ENCODE measurements around the gene TARS2.

The TARS2 gene

DNA sequence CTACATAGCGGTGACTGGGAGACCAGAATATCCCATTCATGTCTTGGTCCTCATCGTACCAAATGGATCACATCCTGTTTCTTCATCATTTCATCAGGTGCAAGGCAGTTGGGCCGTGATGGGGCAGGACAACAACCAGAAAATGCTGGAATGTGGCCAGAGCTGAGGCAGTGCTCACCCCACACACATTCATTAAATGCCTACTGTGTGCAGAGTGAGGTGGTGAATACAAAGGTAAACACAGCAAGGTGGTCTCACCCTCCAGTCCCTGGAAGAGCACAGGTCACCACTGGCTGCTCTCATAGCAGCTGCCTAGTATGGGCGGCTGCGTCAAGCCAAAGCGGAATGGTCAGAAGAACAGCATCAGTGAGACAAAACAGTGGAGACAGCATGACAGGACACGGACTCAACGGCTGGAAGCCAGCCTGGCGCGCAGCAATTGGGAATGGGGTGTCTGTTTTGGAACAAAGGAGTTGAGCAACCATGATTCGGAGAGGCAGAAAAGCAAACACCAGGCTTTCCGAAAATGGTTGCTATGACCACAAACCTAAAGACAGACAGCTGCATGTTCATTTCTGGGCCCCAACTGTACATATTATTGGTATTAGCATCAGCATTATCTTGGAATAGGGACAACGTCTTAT lies 56.4 kb downstream of the TARS2 start:
- DNase-seq, result no peak

DNA sequence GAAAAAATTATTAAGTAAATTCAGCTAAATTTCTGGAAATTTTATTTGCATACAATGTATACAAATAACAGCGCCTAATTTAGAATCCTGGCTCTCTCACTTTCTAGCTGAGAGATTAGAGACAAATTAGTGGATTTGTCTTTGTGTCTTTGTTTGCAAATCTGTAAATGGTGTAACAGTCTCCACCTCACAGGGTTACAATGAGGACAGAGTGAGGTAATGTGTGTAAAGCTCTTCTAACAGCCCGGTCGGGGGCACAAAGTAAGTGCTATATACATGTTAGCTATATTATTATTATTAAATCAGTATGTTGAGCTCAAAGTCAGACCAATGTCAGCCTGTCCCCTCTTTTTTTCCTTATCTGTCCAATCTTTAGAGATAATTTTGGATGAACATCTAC lies 57.0 kb downstream of the TARS2 start:
- no peak for DNase-seq

DNA sequence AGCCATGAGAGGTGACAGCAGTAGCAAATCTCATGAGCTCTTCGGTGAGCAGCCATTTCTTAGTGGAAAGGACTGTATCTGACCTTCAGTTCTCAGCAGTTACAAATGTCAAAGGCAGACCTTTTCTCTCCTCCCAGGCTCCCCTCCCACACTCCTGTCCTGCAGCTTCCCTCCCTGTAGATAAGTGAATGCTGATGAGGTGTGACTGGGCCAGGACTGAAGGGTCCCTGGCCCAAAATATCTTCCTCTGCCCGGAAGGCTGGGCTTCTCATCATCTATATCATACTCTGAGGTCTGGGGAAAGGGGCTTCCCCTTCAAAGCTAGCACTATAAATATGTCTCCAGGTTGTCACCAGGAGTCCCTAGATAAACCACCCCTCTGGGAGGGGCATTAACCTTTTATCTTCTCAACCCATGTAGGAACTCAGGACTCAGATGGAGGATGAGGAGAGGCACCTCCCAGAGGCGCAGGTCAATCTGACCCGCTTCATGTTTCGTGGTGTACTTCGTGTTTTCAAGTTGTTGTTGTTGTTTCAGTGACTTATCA lies 58.3 kb downstream of the TARS2 start:
- no peak for DNase-seq

DNA sequence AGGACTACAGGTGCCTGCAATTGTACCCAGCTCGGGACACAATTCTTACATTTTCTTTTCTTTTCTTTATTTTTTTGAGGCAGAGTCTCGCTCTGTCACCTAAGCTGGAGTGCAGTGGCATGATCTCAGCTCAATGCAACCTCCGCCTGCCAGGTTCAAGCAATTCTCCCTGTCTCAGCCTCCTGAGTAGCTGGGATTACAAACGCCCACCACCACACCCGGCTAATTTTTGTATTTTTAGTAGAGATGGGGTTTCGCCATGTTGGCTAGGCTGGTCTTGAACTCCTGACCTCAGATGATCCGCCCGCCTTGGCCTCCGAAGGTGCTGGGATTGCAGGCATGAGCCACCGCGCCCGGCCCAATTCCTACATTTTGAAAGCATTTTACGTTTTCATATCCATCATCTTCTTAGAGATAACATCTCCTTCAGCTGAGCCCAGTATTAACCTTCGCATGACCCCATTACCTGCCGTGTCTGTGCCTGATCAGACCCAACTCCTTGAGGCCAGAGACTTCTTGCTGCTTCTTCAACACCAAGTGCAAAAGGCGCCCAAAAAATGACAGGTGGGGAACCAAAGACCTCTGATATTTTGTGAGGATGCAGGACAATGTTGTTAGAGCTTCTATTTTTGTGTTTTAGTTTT lies 59.2 kb downstream of the TARS2 start:
- no peak for DNase-seq

DNA sequence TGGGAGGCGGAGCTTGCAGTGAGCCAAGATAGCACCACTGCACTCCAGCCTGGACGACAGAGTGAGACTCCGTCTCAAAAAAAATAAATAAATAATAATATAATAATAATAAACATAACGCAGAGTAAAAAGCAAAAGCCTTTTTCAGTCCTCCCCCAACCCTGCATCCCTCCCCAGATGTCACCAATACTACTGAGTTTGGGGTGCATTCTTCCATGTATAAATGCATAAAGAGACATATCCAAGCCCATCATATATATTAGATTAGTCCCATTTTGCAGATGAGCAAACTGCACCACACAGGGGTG lies 61.1 kb downstream of the TARS2 start:
- DNase-seq, result no peak

DNA sequence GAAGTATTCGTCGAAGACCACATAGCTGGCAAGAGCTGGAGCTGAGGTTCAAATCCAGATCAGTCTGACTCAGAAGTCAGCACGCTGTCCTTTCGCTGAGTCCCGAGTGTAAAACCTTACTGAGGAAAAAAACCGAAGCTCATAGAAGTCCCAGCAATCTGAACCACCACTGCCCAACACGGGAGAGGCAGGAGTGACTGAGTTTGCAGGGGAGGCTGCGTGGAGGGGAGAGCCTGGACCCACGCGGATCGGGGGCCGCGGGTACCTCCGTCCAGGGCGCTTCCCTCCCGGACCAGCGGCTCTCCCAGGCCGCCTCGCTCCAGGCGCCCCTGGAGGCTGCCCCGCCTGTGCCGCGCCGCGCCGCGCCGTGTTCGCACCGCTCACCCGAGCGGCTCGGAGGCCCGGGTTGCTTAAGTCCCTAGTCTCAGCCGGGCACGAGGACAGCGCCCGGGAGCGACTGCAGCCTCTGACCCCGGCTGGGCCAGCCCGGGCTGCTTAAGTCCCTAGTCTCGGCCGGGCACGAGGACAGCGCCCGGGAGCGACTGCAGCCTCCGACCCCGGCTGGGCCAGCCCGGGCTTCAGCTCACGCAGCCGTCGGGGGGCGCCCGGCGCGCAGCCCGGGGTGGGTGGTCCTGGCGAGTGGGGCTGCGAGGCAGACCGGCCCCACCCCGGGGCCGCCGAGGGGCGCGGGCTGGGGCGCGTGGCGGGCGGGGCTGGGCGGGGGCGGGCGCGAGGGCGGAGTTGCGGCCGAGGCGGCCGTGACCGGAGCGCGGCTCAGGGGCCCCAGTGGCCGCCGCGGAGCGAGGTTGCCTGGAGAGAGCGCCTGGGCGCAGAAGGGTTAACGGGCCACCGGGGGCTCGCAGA lies 61.6 kb downstream of the TARS2 start, which contains the start of gene ADAMTSL4:
Gene ADAMTSL4, plus strand, starts transcription at position 777 of the 864 bp plus-strand sequence. CDS start 2,881 bp downstream, outside the sequence.
- DNase-seq, result no peak

DNA sequence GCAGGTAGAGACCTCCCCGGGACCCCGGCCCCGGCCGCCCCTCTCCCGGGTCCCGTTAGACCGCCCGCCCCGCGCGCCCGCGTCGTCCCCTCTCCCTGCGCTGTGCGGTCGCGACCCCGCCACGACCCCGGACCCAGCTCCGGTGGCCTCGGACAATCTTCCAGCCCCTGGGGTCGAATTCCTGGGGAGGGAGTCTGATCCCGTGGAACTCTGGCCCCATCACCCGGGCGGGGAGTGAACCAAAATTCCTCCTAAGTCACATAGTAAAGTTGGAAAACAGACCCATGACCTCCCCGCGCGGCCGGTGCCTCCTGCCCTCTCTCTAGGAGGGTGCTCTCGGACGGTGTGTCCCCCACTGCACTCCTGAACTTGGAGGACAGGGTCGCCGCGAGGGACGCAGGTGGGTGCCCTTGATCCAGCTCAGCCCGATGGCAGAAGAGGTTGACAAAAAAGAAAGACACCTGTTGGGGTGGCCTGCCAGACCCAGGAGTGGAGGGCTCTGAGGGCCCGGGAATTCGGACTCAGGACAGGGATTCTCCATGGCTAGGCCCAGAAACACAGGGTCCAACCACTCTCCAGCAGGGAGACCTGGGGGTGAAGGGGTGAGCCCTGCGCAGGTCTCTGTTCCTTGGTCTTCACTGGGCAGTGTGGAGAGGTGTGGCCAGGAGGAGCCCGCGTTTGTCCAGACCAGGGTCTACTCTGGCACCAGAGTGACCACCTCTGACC lies 62.4 kb downstream of the TARS2 start:
- DNase-seq, result no peak

DNA sequence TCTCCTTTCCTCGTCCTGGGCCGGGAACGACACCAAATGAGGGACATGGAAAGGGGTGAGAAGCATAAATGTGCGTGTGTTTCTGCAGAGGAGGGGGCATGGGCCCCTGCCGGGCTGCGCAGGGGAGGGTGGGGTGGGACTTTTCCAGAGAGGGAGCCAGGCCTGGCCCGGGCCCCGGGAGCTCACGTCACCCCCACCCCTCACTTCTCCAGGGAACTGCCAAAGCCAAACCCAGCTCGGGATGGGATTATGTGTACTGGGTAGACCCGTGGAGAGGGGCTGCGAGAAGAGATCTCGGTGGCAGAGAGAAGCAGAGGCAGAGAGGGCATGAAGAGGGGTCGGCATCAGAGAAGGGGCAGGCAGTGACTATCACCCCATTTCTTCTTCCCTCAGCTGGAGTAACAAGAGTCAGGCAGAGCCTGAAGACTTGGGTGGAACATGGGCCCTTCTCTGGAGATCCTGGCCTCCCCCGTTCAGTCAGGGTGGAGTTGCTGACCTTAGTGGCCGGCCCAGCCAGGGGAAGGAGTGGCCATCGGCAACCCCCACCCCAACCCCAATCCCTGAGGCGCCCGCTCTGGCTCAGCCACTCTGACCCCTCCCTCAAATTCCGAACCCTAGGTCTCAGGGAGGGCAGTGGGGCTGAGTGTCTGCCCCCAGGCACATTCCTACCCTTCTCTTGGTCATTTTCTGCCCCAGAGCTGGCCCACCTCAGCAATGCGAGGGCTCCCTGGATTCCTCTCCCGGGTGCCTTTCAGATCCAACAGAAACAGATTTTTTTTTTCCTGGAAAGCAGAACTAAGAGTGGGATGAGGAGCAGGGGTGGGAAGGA lies 63.2 kb downstream of the TARS2 start:
- DNase-seq, result no peak

DNA sequence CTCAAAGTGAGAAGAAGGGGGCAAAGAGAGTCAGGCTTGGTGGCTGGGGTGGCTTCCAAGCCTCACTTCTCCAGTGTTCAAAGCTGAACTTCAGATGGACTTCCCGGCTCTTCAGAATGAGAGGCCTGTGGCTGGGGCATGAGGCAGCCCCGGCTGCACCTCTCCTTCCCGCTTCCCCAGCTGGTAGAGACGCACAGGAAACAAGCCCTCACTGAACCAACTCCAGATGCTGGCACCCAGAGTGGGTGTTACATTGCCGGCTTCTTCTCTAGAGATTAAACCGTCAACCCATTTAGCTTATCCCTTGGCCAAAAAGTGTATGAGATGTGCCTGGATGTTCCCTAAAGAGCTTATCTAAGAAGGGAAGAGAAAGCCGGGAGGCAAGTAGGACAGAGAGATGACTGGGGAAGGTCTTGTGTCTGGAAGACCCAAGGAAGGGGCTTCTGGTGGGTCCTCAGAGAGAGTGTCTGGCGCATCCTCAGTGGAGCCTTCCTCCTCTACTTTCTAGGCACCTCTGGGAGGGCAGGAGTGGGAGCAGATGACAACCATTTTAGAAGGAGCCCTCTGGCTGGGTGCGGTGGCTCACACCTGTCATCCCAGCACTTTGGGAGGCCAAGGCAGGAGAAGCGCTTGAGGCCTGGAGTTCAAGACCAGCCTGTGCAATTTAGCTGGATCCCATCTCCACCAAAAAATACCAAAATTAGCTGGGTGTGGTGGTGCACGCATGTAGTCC lies 64.0 kb downstream of the TARS2 start:
- no peak for DNase-seq

DNA sequence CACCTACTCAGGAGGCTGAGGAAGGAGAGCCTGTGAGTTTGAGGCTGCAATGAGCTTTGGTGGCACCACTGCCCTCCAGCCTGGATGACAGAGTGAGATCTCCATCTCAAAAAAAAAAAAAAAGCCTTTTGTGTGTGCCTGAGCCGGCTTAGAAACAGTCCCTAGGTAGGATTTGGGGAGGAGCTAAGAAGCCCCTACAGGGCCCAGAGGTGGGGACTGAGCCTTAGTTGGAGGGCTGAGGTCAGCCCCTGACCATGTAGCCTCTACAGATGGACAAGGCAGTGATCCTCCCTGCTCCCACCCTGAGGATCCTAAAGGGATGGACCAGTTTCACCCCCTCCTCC lies 64.5 kb downstream of the TARS2 start:
- DNase-seq, result no peak

DNA sequence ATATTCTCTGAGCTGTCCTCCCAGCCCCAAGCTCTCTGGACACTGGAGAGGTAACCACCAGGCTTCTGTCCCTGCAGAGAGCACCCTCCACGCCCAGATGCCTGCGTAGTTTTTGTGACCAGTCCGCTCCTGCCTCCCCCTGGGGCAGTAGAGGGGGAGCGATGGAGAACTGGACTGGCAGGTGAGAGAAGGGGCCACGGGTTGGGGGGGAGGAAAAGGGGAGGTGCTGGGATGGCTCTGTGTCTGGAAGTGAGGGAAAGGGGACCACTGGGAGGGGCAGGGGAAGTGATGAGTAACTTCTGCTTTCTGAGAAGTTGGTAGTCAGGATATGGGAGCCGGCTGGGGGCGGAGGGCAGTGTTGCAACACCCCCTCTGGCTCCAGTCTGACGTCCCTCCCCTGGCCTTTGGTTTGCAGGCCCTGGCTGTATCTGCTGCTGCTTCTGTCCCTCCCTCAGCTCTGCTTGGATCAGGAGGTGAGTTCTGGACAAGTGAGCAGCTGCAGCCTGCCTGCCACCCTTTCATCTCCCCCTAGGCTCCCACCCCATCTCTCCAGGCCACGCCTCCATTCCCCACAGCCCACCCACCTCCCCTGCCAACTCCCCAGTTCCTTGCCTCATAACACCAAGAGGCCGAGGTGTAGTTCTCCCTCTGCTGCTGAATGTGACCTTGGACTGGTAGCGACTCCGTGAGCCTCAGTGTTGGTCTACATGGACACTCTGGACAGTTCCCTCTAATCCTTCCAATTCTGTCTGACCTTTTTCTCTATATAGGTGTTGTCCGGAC lies 65.1 kb downstream of the TARS2 start:
- DNase-seq, result no peak

DNA sequence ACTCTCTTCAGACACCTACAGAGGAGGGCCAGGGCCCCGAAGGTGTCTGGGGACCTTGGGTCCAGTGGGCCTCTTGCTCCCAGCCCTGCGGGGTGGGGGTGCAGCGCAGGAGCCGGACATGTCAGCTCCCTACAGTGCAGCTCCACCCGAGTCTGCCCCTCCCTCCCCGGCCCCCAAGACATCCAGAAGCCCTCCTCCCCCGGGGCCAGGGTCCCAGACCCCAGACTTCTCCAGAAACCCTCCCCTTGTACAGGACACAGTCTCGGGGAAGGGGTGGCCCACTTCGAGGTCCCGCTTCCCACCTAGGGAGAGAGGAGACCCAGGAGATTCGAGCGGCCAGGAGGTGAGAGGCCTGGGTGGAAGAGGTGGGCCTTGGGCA lies 65.7 kb downstream of the TARS2 start:
- no peak for DNase-seq

DNA sequence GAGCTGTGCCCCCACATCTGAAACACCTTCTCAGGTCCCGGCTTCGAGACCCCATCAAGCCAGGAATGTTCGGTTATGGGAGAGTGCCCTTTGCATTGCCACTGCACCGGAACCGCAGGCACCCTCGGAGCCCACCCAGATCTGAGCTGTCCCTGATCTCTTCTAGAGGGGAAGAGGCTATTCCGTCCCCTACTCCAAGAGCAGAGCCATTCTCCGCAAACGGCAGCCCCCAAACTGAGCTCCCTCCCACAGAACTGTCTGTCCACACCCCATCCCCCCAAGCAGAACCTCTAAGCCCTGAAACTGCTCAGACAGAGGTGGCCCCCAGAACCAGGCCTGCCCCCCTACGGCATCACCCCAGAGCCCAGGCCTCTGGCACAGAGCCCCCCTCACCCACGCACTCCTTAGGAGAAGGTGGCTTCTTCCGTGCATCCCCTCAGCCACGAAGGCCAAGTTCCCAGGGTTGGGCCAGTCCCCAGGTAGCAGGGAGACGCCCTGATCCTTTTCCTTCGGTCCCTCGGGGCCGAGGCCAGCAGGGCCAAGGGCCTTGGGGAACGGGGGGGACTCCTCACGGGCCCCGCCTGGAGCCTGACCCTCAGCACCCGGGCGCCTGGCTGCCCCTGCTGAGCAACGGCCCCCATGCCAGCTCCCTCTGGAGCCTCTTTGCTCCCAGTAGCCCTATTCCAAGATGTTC lies 66.3 kb downstream of the TARS2 start:
- no peak for DNase-seq

DNA sequence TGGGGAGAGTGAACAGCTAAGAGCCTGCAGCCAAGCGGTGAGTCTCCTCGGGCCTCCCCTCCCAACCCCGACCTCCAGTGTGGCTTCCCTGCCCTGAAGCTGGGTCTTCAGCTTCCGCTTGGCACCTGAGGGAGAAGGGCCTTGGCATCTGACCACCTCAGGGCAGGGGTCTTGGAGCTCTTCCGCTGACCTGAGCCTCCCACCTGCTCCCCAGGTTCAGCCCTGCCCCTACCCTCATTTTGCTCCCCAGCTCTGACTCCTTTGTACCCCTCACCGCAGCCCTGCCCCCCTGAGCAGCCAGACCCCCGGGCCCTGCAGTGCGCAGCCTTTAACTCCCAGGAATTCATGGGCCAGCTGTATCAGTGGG lies 66.8 kb downstream of the TARS2 start:
- DNase-seq, result no peak

DNA sequence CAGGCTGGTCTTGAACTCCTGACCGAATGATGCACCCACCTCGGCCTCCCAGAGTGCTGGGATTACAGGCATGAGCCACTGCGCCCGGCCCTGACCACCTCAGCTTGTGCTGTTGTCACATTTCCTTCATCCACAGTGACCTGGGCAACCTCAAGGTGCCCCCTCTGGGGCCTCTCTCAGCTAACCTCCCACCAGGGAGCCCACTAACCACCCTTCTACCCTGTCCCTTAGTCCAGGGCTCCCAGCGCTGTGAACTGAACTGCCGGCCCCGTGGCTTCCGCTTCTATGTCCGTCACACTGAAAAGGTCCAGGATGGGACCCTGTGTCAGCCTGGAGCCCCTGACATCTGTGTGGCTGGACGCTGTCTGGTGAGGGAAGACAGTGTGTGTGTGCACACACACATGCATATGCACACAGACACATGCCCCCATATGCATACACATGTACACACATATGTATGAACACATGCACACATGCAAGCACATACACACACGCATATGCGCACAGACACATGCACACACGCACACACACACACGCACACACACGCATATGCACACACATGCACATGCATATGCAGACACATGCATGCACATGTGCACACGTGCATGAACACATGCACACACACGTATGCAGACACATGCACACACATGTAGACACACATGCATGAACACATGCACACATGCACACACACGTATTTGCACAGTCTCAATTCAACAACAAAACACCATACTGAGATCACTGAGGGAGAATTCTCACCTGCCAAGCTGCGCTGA lies 68.2 kb downstream of the TARS2 start:
- DNase-seq, result no peak

DNA sequence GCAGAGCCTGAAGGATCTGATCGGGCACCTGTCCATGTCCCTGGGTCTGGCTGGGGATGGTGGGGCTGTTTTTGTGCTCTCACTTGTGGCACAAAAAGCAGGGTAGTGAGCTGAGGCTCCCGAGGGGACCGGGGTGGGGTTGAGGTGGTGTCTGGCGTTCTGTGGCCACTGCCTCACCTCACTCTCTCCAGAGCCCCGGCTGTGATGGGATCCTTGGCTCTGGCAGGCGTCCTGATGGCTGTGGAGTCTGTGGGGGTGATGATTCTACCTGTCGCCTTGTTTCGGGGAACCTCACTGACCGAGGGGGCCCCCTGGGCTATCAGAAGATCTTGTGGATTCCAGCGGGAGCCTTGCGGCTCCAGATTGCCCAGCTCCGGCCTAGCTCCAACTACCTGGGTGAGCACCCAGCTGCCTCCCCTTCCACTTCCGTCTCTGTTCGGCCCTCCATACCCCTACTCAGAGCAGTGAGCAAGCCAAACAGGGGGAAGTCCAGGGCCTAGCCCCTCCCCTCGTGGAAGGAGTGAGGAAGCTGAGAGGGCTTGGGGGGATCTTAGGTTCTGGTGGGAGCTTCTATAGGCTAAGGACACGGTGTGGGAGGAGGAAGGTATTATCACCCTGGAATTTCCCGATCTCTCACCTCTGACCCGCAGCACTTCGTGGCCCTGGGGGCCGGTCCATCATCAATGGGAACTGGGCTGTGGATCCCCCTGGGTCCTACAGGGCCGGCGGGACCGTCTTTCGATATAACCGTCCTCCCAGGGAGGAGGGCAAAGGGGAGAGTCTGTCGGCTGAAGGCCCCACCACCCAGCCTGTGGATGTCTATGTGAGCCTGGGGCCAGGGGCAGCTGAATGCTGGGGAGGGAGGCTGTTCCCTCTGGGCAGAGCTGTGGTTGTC lies 69.0 kb downstream of the TARS2 start:
- no peak for DNase-seq

DNA sequence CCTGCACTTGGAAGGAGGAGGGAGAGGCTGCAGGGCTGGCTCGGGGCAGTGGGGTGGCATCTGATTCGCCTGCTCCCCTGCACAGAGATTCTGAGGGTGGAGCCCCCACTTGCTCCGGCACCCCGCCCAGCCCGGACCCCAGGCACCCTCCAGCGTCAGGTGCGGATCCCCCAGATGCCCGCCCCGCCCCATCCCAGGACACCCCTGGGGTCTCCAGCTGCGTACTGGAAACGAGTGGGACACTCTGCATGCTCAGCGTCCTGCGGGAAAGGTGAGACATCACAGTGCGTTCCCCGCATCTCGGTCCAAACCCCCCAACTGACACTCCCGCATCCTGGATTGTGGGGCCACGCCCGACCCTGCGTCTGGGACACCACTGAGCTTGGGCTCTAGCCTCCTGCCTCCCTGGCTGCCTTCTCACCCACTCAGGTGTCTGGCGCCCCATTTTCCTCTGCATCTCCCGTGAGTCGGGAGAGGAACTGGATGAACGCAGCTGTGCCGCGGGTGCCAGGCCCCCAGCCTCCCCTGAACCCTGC lies 69.9 kb downstream of the TARS2 start:
- no peak for DNase-seq

Data from activated gamma-delta T cell treated with Interleukin-2 at 50 U/mL for 16 hours (primary cell).